ENCODE measurements around the gene TGOLN2.

GRCh38 chr2:85376291-85377065 is 48.7 kb upstream of the TGOLN2 start:
- TF ChIP-seq CTCF (IDR thresholded peaks at IDR 0.05) (no peak), POLR2A (IDR thresholded peaks at IDR 0.05) (no peak)
